HUES48 (cell line): ENCODE results near the gene R3HDML.

Experiments used
- H3K27ac ChIP-seq: one replicate; pipeline ENCODE4 v1.7.0; 2013; ENCODE audit warnings: low read depth, low read length, inconsistent platforms
- H3K27me3 ChIP-seq: 2 replicates; pipeline ENCODE4 v1.6.1; 2013; ENCODE audit warnings: mild to moderate bottlenecking, low read length; ENCODE audit not compliant: control insufficient read depth, insufficient read depth
- H3K36me3 ChIP-seq: 2 replicates; pipeline ENCODE4 v1.6.1; 2013; ENCODE audit warnings: low read length; ENCODE audit not compliant: control insufficient read depth, insufficient read depth
- H3K4me1 ChIP-seq: 2 replicates; pipeline ENCODE4 v1.6.1; 2013; ENCODE audit warnings: mild to moderate bottlenecking, low read length; ENCODE audit not compliant: control insufficient read depth, insufficient read depth
- H3K4me3 ChIP-seq: 2 replicates; pipeline ENCODE4 v1.5.1; 2013; ENCODE audit warnings: mild to moderate bottlenecking, low read depth, low read length
- H3K9ac ChIP-seq: 2 replicates; pipeline ENCODE4 v1.6.1; 2013; ENCODE audit warnings: mild to moderate bottlenecking, low read depth, low read length, moderate library complexity
- H3K9me3 ChIP-seq: 2 replicates; pipeline ENCODE4 v1.6.1; 2013; ENCODE audit warnings: low read length; ENCODE audit not compliant: control insufficient read depth, insufficient read depth

The R3HDML gene

DNA sequence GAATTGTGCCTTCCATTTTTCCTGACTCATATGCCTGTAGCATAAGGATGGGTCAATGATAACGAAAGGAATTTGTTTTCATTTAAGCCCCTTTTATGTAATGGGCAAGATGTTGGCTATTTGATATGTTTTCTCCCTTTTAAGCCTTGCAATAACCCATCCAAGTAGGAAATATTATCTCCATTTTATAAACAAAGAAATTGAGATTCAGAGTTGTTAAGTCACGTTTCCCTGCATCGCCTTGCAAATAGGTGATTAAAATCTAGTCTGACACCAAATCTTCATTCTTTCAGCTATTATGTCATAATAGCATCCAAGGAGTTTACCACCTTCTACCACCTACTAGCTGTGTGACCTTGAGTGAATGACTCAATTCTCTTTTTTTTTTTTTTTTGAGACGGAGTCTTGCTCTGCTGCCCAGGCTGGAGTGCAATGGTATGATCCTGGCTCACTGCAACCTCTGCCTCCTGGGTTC lies 25.7 kb downstream of the R3HDML start:
- Histone ChIP-seq H3K27me3 (no peaks in the 10 kb centered on the region; the same call in 1 of the 2 replicates), H3K9ac (no peak overlapping the region), H3K4me1 (no peaks in the 10 kb centered on the region), H3K36me3 (no peaks in the 10 kb centered on the region), H3K27ac (no peak overlapping the region), H3K9me3 (no peaks in the 10 kb centered on the region), H3K4me3 (no peak overlapping the region)

DNA sequence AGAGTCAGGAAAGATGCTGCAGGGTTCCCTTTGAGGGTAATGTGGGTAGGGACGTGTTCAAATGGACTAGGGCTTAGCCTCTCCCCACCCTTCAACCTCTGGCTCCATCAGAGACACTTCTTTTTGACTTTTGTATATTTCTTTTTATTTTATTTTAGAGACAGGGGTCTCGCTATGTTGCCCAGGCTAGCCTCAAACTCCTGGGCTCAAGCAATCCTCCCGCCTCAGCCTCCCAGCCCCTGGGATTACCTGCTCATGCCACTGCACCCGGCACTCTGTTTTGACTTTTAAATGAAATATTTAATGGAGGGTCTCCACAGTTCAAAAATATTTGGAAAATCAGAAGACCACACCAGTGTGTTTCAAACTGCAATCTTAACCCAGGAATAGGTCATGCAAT lies 27.2 kb downstream of the R3HDML start:
- no peaks in the 10 kb centered on the region for H3K9me3 ChIP-seq
- H3K27ac ChIP-seq = no peak overlapping the region
- no peaks in the 10 kb centered on the region; the same call in 1 of the 2 replicates for H3K27me3 ChIP-seq
- H3K4me1 ChIP-seq = no peaks in the 10 kb centered on the region
- H3K9ac ChIP-seq = no peak overlapping the region
- H3K4me3 ChIP-seq = no peak overlapping the region
- H3K36me3 ChIP-seq = no peaks in the 10 kb centered on the region

DNA sequence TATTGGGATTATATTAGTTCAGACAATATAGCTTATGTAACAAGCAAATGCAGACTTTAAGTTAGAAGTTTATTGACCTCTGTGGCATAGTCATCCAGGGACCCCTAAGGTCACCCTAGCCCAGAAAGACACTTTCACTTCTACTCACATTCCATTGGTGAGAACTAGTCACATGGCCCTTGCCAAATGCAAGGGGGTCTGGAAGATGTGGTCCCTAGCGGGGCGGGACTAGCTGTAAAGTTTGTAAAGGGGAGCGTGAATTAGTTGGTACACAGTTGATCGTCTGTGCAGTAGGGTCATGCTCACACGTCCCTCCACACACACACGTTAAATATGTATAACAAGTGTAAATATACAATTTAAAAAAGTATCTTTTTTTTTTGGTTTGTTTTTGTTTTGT lies 27.9 kb downstream of the R3HDML start:
- Histone ChIP-seq H3K36me3 (no peaks in the 10 kb centered on the region), H3K27ac (no peak overlapping the region), H3K9ac (no peak overlapping the region), H3K4me3 (no peak overlapping the region), H3K27me3 (no peaks in the 10 kb centered on the region; the same call in 1 of the 2 replicates), H3K4me1 (no peaks in the 10 kb centered on the region), H3K9me3 (no peaks in the 10 kb centered on the region)

DNA sequence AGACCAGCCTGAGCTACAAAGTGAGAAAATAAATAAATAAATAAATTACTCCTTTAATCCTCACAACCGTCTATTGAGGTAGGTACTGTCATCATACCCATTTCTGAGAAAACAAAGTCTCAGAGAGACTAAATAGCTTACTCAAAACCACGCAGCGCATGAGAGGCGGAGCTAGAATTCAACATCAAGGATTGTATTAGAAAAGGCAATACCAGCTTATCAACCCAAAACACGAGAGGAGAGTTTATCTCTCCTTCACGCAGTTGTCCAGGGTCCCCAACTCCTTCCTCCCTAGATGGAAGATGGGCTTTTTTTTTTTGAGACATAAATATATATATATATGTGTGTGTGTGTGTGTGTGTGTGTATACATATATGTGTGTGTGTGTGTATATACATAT lies 30.9 kb downstream of the R3HDML start:
- H3K27ac ChIP-seq = no peak overlapping the region
- H3K36me3 ChIP-seq = no peaks in the 10 kb centered on the region
- H3K9me3 ChIP-seq = no peaks in the 10 kb centered on the region
- H3K4me3 ChIP-seq = no peak overlapping the region
- H3K27me3 ChIP-seq = no peaks in the 10 kb centered on the region
- no peak overlapping the region for H3K9ac ChIP-seq
- no peaks in the 10 kb centered on the region; the same call in 1 of the 2 replicates for H3K4me1 ChIP-seq

DNA sequence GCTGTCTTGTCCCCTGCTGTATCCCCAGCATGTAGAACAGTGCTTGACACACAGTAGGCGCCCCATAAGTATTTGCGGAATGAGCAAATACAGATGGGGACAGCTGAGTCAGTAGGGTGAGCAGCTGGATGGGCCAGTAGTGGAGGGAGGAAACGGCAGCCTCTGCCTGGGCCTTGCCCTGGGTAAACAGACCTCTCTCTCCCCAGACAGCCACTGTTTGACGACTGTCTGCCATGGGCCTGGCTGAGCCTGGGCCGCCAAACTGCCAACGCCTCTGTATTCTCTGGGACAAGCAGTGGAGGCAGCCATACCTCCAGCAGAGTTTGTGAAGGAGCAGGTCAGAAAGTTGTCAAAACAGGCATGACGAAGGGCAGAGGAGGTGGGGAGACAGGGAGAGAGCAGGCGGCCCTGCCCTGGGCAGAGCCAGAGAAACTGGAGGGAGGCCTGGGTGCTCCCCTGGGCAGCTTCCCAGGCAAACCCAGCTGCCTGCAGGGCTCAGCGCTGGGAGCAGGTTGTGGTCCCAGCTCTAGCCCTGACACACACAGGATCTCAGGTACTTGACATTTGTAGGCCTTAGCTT lies 33.9 kb downstream of the R3HDML start:
- Histone ChIP-seq H3K4me1 (no peaks in the 10 kb centered on the region; the same call in 1 of the 2 replicates), H3K9ac (no peak overlapping the region)

DNA sequence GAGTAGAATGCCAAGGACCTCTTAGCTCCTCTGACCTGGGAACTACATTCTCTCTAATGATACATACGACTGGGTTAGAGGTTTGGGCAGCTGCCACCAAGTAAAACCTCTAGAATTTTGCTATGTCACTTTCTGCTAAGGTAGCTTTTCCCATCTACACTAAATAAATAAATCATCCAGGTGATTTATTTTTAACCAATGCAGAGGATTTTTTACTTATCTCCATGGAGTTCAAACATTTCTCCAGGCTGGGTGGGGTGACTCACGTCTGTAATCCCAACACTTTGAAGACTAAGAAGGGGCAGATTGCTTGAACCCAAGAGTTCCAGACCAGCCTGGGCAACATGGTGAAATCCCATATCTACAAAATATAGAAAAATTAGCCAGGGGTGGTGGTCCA lies 45.8 kb downstream of the R3HDML start:
- H3K27me3 ChIP-seq = no peaks in the 10 kb centered on the region
- no peaks in the 10 kb centered on the region for H3K4me1 ChIP-seq
- no peaks in the 10 kb centered on the region for H3K36me3 ChIP-seq
- no peaks in the 10 kb centered on the region for H3K9me3 ChIP-seq
- no peak overlapping the region for H3K27ac ChIP-seq
- no peak overlapping the region for H3K9ac ChIP-seq
- no peak overlapping the region for H3K4me3 ChIP-seq

More for the DNA sequence above, 33.9 kb downstream of the R3HDML start:
- H3K36me3 ChIP-seq = no peaks in the 10 kb centered on the region
- H3K4me3 ChIP-seq = no peak overlapping the region
- H3K9me3 ChIP-seq = no peaks in the 10 kb centered on the region
- no peaks in the 10 kb centered on the region for H3K27me3 ChIP-seq
- peak overlapping the region; percentile 75 for H3K27ac ChIP-seq

DNA sequence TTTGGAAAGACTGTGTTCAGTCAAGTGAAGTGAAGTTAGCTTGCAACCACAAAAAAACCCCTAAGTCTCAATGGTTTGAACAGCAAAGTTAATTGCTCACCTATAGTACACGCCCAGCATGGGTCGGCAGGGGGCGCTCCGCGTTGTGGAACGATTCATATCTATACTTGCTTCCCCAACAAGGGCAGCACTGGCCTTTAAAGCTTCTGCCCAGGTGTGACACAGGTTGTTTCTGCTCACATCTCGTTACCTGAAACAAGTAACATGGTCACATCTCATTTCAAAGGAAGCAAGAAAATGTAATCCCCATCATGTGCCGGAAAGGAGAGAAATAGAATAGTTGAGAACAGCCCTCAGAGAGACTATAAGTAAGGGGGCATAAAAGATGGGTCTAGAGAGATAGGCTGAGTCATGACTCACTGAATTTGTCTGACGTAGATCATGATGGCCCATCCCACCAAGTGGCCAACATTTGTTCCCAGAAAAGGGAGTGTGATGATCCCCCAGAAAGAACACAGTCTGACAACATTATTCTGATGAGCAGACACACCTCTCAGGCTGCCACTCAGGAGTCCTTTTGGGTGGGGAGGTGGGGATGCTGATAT lies 47.7 kb downstream of the R3HDML start:
- H3K36me3 ChIP-seq = no peaks in the 10 kb centered on the region
- H3K27me3 ChIP-seq = peaks cover 5% of the 10 kb centered on the region
- no peak overlapping the region for H3K4me3 ChIP-seq
- H3K4me1 ChIP-seq = no peaks in the 10 kb centered on the region
- H3K27ac ChIP-seq = no peak overlapping the region
- no peaks in the 10 kb centered on the region for H3K9me3 ChIP-seq
- H3K9ac ChIP-seq = no peak overlapping the region

DNA sequence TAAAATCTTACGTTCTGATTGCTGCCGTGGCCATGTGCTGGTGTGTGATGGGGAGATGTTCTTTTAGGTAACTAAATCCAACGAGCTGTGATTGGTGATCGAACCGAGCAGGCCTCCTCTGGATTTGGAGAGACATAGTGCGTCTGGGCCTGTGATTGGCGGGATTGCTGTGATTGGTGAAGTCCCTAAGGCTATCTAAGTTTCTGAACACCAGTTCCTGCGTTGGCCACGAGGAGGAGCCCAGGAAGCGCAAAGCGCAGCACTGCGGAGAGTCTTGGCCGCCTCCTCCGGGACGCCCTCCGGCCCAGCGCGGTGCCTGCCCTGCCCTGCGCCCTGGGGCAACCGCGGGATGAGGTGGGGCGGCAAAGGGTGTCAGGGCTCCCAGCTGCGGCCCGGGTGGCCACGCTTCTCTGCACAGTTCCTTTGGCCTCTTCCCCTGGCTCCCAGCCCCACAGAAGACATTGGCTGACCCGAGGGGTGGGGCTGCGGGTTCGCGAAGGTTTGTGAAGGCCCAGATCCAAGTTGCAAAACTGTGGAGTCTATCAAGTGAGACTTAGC lies 51.7 kb downstream of the R3HDML start:
- Histone ChIP-seq H3K36me3 (no peaks in the 10 kb centered on the region), H3K27ac (no peak overlapping the region), H3K27me3 (peaks cover 5% of the 10 kb centered on the region), H3K4me3 (peak overlapping the region; percentile 45; the same call in 1 of the 2 replicates), H3K9me3 (no peaks in the 10 kb centered on the region), H3K4me1 (no peaks in the 10 kb centered on the region), H3K9ac (no peak overlapping the region)

DNA sequence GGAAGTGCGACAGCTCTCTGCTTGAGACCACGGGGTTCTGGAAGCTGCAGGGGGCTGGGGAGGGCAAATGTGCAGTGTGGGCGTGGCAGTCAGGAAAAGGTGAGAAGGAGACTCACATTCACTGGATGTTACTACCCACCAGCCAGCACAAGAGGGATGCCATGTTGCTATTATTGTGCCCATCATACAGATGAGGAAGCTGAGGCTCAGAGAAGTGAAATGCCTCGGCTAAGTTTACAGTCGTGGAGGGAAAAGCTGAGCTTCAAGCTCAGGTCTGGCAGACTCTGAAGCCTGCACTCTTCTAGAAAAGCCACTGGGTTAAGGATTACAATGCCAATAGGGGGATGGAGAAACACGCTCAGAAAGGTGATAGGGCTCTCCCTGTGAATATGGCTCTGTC lies 53.0 kb downstream of the R3HDML start:
- H3K4me3 ChIP-seq = no peak overlapping the region
- no peaks in the 10 kb centered on the region for H3K9me3 ChIP-seq
- no peaks in the 10 kb centered on the region for H3K4me1 ChIP-seq
- peaks cover 5% of the 10 kb centered on the region for H3K27me3 ChIP-seq
- H3K27ac ChIP-seq = no peak overlapping the region
- H3K9ac ChIP-seq = no peak overlapping the region
- no peaks in the 10 kb centered on the region for H3K36me3 ChIP-seq

DNA sequence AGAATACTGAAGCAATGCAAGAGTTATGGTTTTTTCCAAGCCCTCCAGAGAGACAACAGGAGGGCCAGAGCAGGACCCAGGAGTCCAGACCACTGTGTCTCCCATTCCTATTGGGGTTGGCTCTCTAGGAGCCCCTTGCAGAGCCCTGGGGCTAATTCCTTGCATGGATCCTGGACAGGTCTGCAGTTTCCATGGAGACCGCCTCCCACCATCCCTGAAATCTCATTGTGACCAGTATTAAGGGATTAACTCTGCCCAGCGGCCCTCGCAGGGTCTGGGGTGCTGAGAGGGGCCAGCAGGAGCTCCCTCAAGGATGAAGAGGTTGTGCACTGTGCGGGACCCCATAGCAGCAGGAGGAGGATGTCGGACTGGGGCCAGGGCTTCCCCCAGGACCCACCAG lies 53.4 kb downstream of the R3HDML start:
- no peak overlapping the region for H3K9ac ChIP-seq
- peaks cover 5% of the 10 kb centered on the region for H3K27me3 ChIP-seq
- H3K36me3 ChIP-seq = no peaks in the 10 kb centered on the region
- H3K9me3 ChIP-seq = no peaks in the 10 kb centered on the region
- no peaks in the 10 kb centered on the region for H3K4me1 ChIP-seq
- H3K27ac ChIP-seq = no peak overlapping the region
- no peak overlapping the region for H3K4me3 ChIP-seq

DNA sequence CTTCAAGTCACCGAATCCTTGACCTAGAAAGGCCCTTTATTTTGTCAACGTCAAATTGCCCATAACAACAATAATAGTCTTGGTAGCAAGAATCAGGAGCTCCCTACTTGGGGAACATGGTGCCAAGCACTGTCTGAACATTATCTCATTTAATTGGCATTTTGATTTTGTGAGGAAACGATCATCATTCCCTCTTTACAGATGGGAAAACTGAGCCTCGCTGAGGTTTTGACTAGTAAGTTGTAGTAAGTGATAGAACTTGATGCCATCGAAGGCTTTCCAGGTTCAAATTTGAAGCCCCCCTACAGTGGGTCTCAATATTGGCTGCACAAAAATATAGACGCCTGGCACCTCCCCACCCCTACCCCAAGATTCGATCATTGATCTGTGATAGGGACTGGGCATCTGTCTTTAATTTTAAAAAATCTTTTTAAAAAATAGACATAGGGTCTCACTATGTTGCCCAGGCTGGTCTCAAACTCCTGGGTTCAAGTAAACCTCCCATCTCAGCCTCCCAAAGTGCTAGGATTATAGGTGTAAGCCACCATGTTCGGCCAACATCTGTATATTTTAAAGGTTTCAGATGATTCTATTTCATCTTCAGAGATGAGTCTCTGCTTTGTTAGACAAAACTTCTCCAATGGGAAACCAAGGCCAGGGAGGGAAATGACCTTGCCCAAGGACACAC lies 55.4 kb downstream of the R3HDML start:
- Histone ChIP-seq H3K27ac (no peak overlapping the region), H3K36me3 (no peaks in the 10 kb centered on the region), H3K9ac (no peak overlapping the region), H3K9me3 (no peaks in the 10 kb centered on the region), H3K4me1 (no peaks in the 10 kb centered on the region), H3K27me3 (peaks cover 5% of the 10 kb centered on the region), H3K4me3 (no peak overlapping the region)
